ENCODE results near the gene KCNF1. TPM values are rescaled to one million over a fixed set of nuclear protein-coding genes. Genes with fewer than 3 reads are reported as not detected.

The KCNF1 gene
- total and polyA plus RNA-seq, 2 of the 8 experiments (the other 6 are each of a cell fraction or from before 2014, with no cell fraction given): 0.48 to 1.5 TPM

DNA sequence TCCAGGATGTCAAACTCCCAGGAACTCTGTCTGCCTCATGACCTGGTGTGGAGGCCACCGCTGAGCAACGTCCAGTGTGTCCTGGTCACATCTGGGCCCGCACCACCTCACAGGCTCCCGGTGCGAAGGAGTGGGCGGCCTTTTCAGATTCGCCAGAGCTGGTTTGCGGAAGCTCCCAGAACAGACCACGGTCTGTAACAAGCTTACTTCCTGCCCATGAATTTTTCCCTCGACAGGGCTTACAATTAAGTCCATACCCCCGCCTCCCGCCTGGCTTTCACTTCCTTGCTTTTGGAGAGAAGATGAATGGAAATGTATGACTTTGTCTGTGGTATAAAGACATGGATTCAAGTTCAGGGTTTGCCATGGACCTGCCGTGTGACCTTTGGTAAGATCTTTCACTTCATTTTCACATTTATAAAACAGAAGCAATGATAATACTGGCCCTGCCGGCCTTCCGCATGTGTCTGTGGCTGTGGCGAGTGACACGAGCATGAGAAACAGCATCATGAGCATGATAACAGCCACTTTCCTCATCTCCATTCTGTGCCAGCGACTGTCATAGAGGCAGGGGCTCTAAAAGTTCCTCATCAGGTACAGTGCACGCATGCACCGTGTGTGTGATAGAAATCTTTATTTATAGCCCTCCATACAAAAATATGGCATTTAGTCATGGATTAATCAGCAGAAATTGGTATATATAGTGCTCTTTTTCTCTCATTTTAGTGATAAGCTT, 31.0 kb upstream of the KCNF1 start (continued):
- TF ChIP-seq CHD2 (IDR thresholded peaks at IDR 0.05; ENCODE audit: low read length) (no peak), CBX5 (IDR thresholded peaks at IDR 0.05; ENCODE audit: low read depth, low read length) (no peak), HDAC2 (IDR thresholded peaks at IDR 0.05; ENCODE audit: borderline replicate concordance in 1 of 2, low read depth in 2 of 2, low read length in 2 of 2) (no peak), RAD21 (IDR thresholded peaks at IDR 0.05 in 1 of 2, conservative IDR thresholded peaks at IDR 0.05 in 1 of 2; ENCODE audit: low read depth in 2 of 2, low read length in 2 of 2) (no peak), TBP (IDR thresholded peaks at IDR 0.05; ENCODE audit: low read depth, low read length) (no peak), CEBPB (IDR thresholded peaks at IDR 0.05; ENCODE audit: low read depth, low read length) (no peak), EZH2 (IDR thresholded peaks at IDR 0.05; ENCODE audit: low read depth, low read length, severe bottlenecking) (no peak), BACH1 (IDR thresholded peaks at IDR 0.05; ENCODE audit: low read length) (no peak), GABPA (IDR thresholded peaks at IDR 0.05; ENCODE audit: borderline replicate concordance, insufficient read depth, low read length) (no peak), FOSL1 (IDR thresholded peaks at IDR 0.05; ENCODE audit: insufficient read depth, low read depth, low read length) (no peak), CBX8 (IDR thresholded peaks at IDR 0.05; ENCODE audit: borderline replicate concordance, low read depth, low read length) (no peak)
